AG04449 (cell line): ENCODE measurements around the gene MLNR.

Experiments
- CTCF ChIA-PET: fragments of 350-600 bp; formaldehyde crosslinking; extraction: SDS; loops from one replicate; lab custom pipeline; 2021; ENCODE audit warnings: antibody characterized with exemption; lab: Yijun Ruan, JAX
- POLR2A ChIA-PET: fragments of 400-600, 350-600 bp; formaldehyde crosslinking; extraction: SDS; loops from one replicate; lab custom pipeline; 2020; ENCODE audit warnings: antibody characterized with exemption, inconsistent platforms; lab: Yijun Ruan, JAX
- DNase-seq: peaks from one replicate; pipeline ENCODE4 v3.0.0-alpha.2; 2010; ENCODE audit warnings: low read depth, low spot score
- H3K4me3 ChIP-seq: 2 replicates; pipeline ENCODE4 v1.5.1; 2011; ENCODE audit warnings: low read depth, mild to moderate bottlenecking, control low read depth, low read length
- TF ChIP-seq, protein P1 (sequence below): IDR thresholded peaks from one replicate; pipeline ENCODE4 v1.5.1; 2011; ENCODE audit warnings: mild to moderate bottlenecking, moderate library complexity, low read length, control low read depth, inconsistent platforms; ENCODE audit not compliant: insufficient read depth; ENCODE audit errors: missing control alignments

MLNR gene

DNA sequence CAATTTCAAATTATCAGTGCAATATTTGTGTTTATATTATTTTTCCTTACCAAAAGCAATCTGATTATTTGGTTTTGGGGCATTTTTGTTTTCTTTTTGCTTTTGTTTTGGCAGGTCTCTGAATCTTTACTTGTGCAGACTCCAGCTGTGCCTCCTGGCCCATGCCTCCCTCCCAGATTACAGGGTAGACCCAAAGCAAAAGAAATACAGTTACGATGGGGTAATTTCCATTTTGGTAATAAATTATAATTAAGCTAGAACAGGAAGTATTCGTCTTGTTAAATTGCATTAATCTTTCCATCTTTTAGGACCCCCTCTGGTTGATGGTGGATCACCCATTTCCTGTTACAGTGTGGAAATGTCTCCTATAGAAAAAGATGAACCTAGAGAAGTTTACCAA, 29.2 kb upstream of the MLNR start:
- ChIA-PET CTCF (interaction anchor here (0.7 kb wide), 1 partner anchor 9 kb away, joined by 3 read pairs; no protein-coding TSS in a partner anchor), POLR2A (no interaction called here)
- H3K4me3 ChIP-seq: no peak overlapping the region
- TF ChIP-seq, protein P1, sequence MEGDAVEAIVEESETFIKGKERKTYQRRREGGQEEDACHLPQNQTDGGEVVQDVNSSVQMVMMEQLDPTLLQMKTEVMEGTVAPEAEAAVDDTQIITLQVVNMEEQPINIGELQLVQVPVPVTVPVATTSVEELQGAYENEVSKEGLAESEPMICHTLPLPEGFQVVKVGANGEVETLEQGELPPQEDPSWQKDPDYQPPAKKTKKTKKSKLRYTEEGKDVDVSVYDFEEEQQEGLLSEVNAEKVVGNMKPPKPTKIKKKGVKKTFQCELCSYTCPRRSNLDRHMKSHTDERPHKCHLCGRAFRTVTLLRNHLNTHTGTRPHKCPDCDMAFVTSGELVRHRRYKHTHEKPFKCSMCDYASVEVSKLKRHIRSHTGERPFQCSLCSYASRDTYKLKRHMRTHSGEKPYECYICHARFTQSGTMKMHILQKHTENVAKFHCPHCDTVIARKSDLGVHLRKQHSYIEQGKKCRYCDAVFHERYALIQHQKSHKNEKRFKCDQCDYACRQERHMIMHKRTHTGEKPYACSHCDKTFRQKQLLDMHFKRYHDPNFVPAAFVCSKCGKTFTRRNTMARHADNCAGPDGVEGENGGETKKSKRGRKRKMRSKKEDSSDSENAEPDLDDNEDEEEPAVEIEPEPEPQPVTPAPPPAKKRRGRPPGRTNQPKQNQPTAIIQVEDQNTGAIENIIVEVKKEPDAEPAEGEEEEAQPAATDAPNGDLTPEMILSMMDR: no peak
- DNase-seq: no peak

DNA sequence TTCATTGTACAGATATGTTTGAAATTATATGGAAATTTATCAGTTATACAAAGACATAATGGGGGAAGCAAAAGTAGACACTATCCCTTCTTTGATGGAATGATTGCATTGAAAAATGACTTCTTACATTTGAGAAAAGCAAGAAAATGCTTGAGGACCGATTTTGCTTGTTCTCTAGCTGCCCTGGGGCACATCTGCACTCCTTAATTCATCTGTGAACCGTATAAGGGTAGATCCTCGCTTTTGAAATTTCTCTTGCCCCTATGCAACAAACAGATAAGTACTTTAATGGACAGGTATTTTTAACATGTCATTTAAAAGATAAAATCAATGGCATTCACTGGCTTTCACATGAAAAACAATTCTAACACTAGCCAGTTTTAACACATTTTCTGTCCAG, 13.5 kb upstream of the MLNR start:
- H3K4me3 ChIP-seq: no peak overlapping the region
- TF ChIP-seq, protein P1: no peak
- ChIA-PET POLR2A (no interaction called here), CTCF (interaction anchor here (0.7 to 1.5 kb wide), 3 partner anchors 13 to 230 kb away, joined by 3 read pairs; no protein-coding TSS in a partner anchor)
- no peak for DNase-seq

DNA sequence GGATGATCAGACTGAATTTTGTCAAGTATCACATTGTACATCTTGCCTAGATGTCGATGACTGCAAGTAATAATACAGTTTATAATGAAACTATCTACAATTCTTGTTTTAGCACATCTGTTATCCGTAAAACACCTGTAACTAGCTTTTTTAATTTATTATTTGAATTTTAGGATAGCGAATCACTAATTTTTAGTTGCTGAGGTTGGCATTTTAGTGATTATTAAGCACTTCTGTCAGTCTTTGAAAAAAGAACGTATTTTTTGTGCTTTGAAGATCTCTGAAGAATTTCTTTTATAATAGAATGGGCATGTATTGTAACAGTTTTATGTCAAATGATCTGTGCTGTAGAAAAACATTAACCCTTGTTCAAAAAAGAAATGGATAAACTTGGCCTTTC, 11.5 kb upstream of the MLNR start:
- DNase-seq: no peak
- ChIA-PET POLR2A (no interaction called here), CTCF (interaction anchor here (0.9 kb wide), 1 partner anchor 11 kb away, joined by 4 read pairs; no protein-coding TSS in a partner anchor)
- H3K4me3 ChIP-seq: no peak overlapping the region
- TF ChIP-seq, protein P1: no peak

DNA sequence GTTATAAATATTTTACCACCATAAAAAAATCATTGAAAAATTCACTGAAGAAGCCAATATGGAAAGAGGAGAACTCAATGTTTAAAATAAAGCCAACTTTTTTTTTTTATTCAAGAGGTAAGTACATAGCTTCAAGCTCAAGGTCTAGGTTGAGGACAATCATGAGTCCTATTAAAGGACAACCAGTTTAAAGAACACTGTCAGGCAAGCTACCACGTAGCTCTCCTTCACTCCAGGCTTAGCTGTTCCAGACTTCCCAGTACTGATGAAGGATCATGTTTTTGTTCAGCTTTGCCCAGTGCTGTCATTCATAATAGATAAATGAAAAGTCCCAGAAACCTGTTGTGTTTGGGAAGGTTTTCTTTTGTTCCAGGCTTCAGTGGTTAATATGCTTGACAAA, 10.0 kb upstream of the MLNR start:
- TF ChIP-seq, protein P1: no peak
- DNase-seq: no peak
- CTCF ChIA-PET: interaction anchor here (1.0 to 1.5 kb wide), 2 partner anchors 11 to 19 kb away, joined by 3 read pairs; no protein-coding TSS in a partner anchor
- POLR2A ChIA-PET: interaction anchor here (0.6 kb wide), 1 partner anchor 98 kb away, joined by 4 read pairs; no protein-coding TSS in a partner anchor
- H3K4me3 ChIP-seq: no peak overlapping the region

DNA sequence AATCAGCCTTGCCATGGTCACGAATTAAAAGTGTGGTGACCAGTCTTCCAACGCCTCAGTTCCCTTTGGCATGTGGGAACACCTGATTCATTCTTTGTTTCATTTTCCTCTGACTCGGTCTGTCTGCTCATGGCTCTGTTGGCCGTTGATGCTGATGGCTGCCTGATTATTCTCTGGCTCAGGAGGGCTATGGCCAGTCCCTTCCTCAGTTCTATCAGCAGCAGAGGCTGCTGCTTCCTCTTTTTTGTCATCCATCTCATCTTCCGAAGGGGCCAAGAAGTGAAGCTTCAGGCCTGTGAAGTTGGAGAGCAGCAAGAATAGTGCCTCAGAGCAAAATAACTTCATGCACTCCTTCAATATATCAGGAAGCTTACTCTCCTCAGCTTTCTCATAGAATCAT, 9.5 kb upstream of the MLNR start:
- no peak overlapping the region for H3K4me3 ChIP-seq
- ChIA-PET POLR2A (no interaction called here), CTCF (interaction anchor here (1.5 kb wide), 1 partner anchor 11 kb away, joined by 3 read pairs; no protein-coding TSS in a partner anchor)
- DNase-seq: no peak
- TF ChIP-seq, protein P1: no peak

DNA sequence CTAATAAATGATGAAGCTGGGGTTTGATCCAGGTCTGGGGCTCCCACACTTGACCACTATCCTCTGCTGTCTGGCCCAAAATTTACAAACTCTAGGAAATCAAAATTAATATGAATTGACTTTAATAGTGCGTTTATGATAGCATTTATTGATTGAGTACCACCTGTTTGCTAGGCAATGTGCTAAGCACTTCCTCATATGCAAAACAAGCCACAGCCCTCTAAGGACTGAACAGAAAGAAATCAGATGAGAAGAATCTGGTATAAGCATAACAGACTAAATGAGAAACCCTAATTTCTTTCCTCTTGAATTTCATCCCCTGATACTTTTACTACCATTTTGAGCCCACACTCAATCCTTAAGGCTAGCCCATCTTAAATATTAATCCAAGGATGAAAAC, 6.6 kb upstream of the MLNR start:
- TF ChIP-seq, protein P1: no peak
- POLR2A ChIA-PET: no interaction called here
- CTCF ChIA-PET: no interaction called here
- no peak for DNase-seq
- H3K4me3 ChIP-seq: no peak overlapping the region
